Spleen (tissue), 7 donors: ENCODE measurements around the gene SAP30BP.

Source experiments
- POLR2A ChIP-seq, 3 donors: fragments of 450-650 bp; IDR thresholded peaks; one replicate each; pipeline ENCODE4 v1.5.1; 2017; ENCODE audit warnings: antibody characterized with exemption in 3 of 3, mild to moderate bottlenecking in 1 of 3
- POLR2AphosphoS5 ChIP-seq, 3 donors: sonication (generic); formaldehyde crosslinking; IDR thresholded peaks; one replicate each; pipeline ENCODE4 v1.5.1; 2017; ENCODE audit warnings: antibody characterized with exemption in 3 of 3
- TF ChIP-seq, protein P1 (sequence below), 11 experiments: fragments of 200-600 bp in 7 of 11; fragments of 450-650 bp in 4 of 11; sonication (generic) in 4 of 11; IDR thresholded peaks in 8 of 11; conservative IDR thresholded peaks in 3 of 11; 1 replicate in 7 of 11; 2 replicates in 4 of 11; pipeline versions ENCODE4 v1.4.0 to v1.8.0; 2016 to 2021; ENCODE audit warnings: antibody characterized with exemption in 11 of 11, inconsistent platforms in 4 of 11, mild to moderate bottlenecking in 1 of 11
- donor health status: DM: no; HTN: no; CAD: no; lungs with moderate emphysema.
- donor health status: DM: no; HTN: no; CAD: no.
- donor health status: DM: no; HTN: no; CAD: no.

GRCh38 chr17:75622076-75622475, 45.1 kb upstream of the SAP30BP start:
- TF ChIP-seq, protein P1, sequence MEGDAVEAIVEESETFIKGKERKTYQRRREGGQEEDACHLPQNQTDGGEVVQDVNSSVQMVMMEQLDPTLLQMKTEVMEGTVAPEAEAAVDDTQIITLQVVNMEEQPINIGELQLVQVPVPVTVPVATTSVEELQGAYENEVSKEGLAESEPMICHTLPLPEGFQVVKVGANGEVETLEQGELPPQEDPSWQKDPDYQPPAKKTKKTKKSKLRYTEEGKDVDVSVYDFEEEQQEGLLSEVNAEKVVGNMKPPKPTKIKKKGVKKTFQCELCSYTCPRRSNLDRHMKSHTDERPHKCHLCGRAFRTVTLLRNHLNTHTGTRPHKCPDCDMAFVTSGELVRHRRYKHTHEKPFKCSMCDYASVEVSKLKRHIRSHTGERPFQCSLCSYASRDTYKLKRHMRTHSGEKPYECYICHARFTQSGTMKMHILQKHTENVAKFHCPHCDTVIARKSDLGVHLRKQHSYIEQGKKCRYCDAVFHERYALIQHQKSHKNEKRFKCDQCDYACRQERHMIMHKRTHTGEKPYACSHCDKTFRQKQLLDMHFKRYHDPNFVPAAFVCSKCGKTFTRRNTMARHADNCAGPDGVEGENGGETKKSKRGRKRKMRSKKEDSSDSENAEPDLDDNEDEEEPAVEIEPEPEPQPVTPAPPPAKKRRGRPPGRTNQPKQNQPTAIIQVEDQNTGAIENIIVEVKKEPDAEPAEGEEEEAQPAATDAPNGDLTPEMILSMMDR (IDR thresholded peaks at IDR 0.05 in 8 of 11, conservative IDR thresholded peaks at IDR 0.05 in 3 of 11) = no peak
- TF ChIP-seq POLR2A (IDR thresholded peaks at IDR 0.05) = no peak
- peak in 2 of 3 donors; percentile 23 to 24 for TF ChIP-seq POLR2AphosphoS5 (IDR thresholded peaks at IDR 0.05)
